Muscle of leg (tissue), 11 donors: ENCODE results near the gene CXCL12. TPM values are rescaled to one million over a fixed set of nuclear protein-coding genes. Genes with fewer than 3 reads are reported as not detected.

Source experiments
- DNase-seq: peaks from one replicate; pipeline ENCODE4 v3.0.0; 2013
- H3K27ac ChIP-seq: one replicate; pipeline ENCODE4 v1.5.1; 2013; ENCODE audit warnings: mild to moderate bottlenecking, low read length, control low read depth
- H3K27me3 ChIP-seq: one replicate; pipeline ENCODE4 v1.6.1; 2013; ENCODE audit warnings: low read length; ENCODE audit not compliant: control insufficient read depth, insufficient read depth
- H3K36me3 ChIP-seq: one replicate; pipeline ENCODE4 v1.6.1; 2013; ENCODE audit warnings: low read length; ENCODE audit not compliant: control insufficient read depth, insufficient read depth
- H3K4me1 ChIP-seq: one replicate; pipeline ENCODE4 v1.6.1; 2013; ENCODE audit warnings: low read length; ENCODE audit not compliant: control insufficient read depth, insufficient read depth
- H3K4me3 ChIP-seq: one replicate; pipeline ENCODE4 v1.5.1; 2013; ENCODE audit warnings: low read length, control low read depth
- H3K9me3 ChIP-seq: replicated peaks from 2 replicates; pipeline ENCODE4 v1.6.1; 2013; ENCODE audit warnings: low read depth, low read length; ENCODE audit not compliant: control insufficient read depth
- WGBS: methylation state at CpG from one replicate; pipeline ENCODE4 v1.1.5; 2013; ENCODE audit warnings: missing lambda C conversion rate; ENCODE audit not compliant: insufficient coverage; 5-methylcytosine and 5-hydroxymethylcytosine counted together
- polyA plus RNA-seq, 8 donors: library from polyadenylated mRNA; unstranded; fragments of 120-200 nt; gene quantifications; one replicate each; pipeline versions ENCODE4 v1.2.1 to v1.2.3, GENCODE V29; 2013; ENCODE audit warnings: inconsistent platforms in 1 of 8, low replicate concordance in 1 of 8; ENCODE audit not compliant: insufficient read length in 8 of 8, insufficient read depth in 1 of 8
- total RNA-seq: library from RNA; stranded (reverse); fragments of 120-200 nt; gene quantifications from one replicate; pipeline ENCODE4 v1.2.4, GENCODE V29; 2013

Gene CXCL12
- total and polyA plus RNA-seq, 9 donors: 126 to 360 (median 266) TPM

DNA sequence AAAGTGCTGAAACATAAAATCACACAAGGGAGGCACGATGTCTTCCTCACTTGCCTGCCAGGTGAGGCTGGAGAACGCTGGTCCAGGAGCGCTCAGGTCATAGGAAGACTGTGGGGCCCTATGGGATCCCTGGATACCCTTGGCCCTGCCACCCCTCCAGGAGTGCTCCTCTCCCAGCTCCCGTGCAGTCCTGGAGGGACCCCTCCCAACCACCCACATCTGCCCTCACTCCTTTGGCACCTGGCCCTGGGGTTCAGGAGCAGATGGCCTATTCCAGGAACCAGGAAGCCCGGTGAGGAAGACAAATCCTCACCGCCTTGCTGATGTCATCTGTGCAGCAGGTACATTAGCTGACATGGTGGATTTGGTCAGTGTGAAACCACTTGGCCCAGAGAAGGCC lies 3.7 kb upstream of the CXCL12 start:
- Histone ChIP-seq H3K27ac (no peak overlapping the region), H3K4me3 (no peak overlapping the region), H3K4me1 (peaks cover 25% of the 10 kb centered on the region), H3K9me3 (no peaks in the 10 kb centered on the region), H3K27me3 (peaks cover 18% of the 10 kb centered on the region), H3K36me3 (no peaks in the 10 kb centered on the region)
- WGBS: 86% methylated on average over 6 of the region's 6 CpGs
- DNase-seq: no peak

DNA sequence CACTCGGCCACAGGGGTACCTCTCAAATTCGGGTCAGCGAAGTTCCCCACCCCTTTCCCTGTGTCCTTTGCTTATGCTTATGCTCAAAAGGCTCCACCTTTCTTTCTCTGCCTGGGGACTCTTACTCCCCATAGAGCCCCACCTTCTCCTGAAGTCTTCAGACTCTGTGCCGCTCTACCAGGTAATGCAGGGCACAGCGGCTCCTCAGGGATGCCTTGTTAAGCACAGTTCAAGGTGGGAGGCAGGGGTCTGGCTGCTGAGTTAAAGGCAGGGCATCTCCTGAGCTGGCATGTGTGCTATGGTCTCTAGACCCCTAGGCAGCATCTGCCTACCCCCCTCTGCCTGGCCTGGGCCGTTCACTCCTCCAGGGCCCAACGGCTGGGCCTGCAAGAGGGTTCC lies 3.0 kb upstream of the CXCL12 start:
- 96% methylated on average over 5 of the region's 7 CpGs for WGBS

DNA sequence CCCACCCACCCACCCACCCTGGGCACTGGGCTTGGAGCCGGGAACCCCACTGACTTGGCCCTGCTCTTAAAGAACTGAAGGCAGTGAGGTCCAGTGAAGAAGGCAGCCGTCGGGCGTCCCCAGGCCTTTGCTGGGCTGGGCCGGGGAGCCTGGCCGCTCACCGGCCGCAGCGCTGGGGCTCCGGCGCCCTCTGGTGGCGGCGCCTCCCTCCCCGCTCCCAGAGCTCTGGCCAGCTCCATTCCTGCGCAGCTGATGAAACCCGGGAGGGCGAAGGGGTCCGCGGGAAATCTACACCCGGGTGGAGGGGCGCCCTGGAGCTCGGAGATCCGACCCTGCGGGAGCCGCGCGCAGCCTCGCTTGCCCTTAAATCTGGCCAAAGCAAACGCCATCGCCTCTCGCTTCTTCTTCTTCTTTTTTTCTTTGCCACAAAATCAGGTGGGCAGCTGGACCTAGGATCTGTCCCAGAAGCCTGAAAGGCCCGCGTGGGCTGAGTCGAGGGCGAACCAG lies 1.7 kb upstream of the CXCL12 start:
- H3K36me3 ChIP-seq: no peaks in the 10 kb centered on the region
- H3K27me3 ChIP-seq: peaks cover 11% of the 10 kb centered on the region
- H3K27ac ChIP-seq: no peak overlapping the region
- no peak overlapping the region for H3K4me3 ChIP-seq
- peaks cover 42% of the 10 kb centered on the region for H3K4me1 ChIP-seq
- peak; percentile 85 for DNase-seq
- whole genome bisulfite sequencing: 2% methylated on average over 34 of the region's 35 CpGs
- no peaks in the 10 kb centered on the region for H3K9me3 ChIP-seq

More for the DNA sequence above, 3.0 kb upstream of the CXCL12 start:
- DNase-seq: no peak
- no peak overlapping the region for H3K27ac ChIP-seq
- H3K4me3 ChIP-seq: no peak overlapping the region
- H3K9me3 ChIP-seq: no peaks in the 10 kb centered on the region
- peaks cover 32% of the 10 kb centered on the region for H3K4me1 ChIP-seq
- no peaks in the 10 kb centered on the region for H3K36me3 ChIP-seq
- peaks cover 18% of the 10 kb centered on the region for H3K27me3 ChIP-seq

DNA sequence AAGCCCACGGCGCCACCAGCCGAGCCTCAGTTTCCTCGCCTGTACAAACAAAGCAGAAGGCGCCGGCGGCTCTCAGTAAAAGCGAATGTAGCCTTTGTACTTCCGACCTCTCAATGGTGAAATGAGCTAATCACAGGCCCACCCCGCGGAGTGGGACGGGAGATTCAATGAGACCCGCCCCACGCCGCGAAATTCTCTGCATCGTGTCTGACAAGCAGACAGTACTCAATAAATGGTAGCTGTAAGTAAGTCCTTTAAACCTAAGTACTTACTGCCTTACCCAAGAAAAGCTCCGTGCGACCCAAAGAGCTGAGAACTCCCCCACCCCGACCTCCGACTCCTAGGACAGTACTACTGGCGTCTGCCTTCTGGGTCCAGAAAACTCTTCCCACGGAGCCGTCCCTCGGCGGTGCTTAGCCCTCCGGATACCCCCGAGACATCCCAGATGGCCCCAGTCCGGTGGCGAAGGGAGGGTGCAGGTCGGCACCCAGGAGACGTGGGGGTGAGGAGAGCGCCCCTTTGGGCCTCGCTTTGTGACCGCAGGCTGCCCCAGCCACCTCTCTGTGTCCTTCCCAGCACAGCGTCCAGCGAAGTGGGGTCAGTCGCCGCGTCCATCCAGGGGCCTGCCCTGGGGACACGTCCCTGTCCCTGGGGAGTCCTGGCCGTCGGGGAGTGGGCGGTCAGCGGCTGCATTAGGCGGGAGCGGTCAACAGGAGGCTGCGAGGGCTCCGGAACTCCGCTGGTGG lies 972 bp upstream of the CXCL12 start:
- Histone ChIP-seq H3K4me1 (peaks cover 46% of the 10 kb centered on the region), H3K36me3 (peaks cover under 1% of the 10 kb centered on the region), H3K9me3 (no peaks in the 10 kb centered on the region), H3K4me3 (peak overlapping the region; percentile 55), H3K27me3 (peaks cover 11% of the 10 kb centered on the region), H3K27ac (peak overlapping the region; percentile 71)
- DNase-seq: peak; percentile 65
- WGBS: 28% methylated on average over 36 of the region's 50 CpGs

DNA sequence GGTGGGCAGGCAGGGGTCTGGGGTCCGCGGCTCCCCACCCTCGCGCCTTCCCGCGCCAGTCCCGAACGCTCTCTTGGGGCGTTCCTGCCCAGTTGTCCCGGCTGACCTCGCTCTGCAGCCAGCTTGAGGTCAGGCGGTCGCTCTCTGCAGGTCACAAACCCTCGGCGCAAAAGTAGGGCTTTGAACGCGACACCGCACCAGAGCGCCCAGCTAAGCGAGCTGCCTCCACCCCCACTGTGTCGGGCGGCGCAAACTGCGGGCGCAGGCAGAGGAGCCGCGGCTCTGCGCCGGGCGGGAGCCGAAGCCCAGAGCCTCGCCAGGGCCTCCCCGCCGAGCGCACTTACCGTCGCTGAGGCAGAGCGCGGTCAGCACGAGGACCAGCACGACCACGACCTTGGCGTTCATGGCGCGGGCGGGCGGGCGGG lies 284 bp downstream of the CXCL12 start:
- Histone ChIP-seq H3K4me3 (peak overlapping the region; percentile 91), H3K4me1 (peaks cover 54% of the 10 kb centered on the region), H3K9me3 (no peaks in the 10 kb centered on the region), H3K27ac (peak overlapping the region; percentile 76), H3K27me3 (peaks cover 11% of the 10 kb centered on the region), H3K36me3 (peaks cover 11% of the 10 kb centered on the region)
- no peak for DNase-seq
- under 1% methylated on average over 43 of the region's 48 CpGs for WGBS

DNA sequence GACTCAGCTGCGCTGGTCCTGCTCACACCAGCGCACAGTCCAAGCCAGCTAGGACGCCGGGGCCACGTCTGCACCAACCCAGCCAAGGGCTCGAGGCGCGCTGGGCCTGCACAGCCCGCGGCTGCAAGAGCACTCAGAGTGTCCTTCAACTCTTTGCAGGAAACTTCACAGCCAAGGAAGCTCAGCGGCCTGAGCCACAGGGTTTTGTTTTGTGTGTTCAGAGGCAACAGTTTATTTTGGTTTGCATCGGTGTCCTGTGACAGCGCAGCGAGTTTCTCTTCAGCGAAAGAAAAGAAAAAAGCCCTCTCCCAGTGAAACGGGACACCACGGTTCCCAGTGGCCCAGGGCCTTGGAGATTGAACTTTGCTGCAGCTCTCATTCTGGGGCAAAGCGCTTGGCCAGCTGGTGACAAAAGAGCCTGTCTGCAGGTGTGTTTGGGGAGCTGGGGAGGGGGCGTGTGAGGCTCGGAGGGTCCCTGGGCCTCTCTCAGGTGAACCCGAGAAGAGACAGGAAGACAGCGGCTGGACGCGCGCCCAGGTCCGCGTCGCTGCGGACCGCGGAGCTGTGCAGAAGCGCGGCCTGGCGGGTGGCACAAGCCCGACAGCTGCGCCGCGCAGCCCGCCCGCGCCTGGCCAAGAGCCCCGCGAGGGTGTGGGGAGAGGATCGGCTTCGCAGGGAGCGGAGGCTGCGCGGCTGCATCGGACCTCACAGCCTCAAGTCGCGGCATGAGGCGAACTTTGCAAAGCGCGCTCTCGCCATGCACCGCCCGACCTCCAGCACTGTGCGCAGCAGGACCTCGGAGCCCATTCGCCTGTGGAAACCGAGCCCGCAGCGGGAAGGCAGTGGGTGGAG lies 922 bp downstream of the CXCL12 start:
- Histone ChIP-seq H3K4me1 (peaks cover 52% of the 10 kb centered on the region), H3K4me3 (peak overlapping the region; percentile 91), H3K27me3 (peaks cover 11% of the 10 kb centered on the region), H3K27ac (peak overlapping the region; percentile 76), H3K9me3 (no peaks in the 10 kb centered on the region), H3K36me3 (peaks cover 17% of the 10 kb centered on the region)
- under 1% methylated on average over 60 of the region's 63 CpGs for WGBS
- DNase-seq: peak; percentile 78

DNA sequence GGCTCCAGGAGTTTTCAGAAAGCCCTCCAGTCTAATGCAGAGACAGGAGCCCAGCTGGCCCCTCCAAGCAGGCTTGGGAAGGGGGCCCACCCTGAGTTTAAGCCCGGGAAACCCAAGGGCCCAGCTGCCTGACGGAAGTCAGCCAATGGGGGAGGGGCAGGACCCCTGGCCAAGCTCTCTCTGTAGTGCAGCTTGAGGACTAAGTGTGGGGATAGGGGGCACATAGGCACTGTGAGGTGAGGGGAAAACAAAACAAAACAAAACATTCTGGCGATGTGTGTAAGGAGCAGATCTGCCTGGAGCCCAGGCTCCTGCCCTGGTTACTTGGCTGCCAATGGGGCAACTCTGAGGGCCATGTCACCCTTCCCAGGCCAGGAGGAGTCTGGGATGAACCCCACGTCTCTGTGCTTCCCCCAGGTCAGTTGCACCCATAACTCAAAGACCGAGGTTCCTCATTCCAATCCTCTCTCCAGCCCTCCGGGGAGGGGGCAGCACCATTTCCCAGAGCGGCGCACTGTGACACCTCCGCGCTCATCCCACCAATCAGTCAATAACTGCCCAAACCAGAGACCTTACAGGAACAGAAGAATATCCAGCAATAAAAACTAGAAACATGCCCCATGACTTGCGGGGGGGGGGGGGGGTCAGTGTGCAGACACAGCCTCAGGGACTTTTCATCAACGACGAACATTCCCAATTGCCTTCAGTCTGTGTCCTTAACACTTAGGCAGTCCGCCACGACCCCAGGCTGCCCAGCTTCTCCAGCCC lies 1.7 kb downstream of the CXCL12 start:
- Histone ChIP-seq H3K4me3 (peak overlapping the region; percentile 91), H3K9me3 (no peaks in the 10 kb centered on the region), H3K27me3 (peaks cover 11% of the 10 kb centered on the region), H3K36me3 (peaks cover 26% of the 10 kb centered on the region), H3K27ac (peak overlapping the region; percentile 76), H3K4me1 (peaks cover 48% of the 10 kb centered on the region)
- WGBS: 2% methylated on average over 8 of the region's 15 CpGs
- peak; percentile 58 for DNase-seq

DNA sequence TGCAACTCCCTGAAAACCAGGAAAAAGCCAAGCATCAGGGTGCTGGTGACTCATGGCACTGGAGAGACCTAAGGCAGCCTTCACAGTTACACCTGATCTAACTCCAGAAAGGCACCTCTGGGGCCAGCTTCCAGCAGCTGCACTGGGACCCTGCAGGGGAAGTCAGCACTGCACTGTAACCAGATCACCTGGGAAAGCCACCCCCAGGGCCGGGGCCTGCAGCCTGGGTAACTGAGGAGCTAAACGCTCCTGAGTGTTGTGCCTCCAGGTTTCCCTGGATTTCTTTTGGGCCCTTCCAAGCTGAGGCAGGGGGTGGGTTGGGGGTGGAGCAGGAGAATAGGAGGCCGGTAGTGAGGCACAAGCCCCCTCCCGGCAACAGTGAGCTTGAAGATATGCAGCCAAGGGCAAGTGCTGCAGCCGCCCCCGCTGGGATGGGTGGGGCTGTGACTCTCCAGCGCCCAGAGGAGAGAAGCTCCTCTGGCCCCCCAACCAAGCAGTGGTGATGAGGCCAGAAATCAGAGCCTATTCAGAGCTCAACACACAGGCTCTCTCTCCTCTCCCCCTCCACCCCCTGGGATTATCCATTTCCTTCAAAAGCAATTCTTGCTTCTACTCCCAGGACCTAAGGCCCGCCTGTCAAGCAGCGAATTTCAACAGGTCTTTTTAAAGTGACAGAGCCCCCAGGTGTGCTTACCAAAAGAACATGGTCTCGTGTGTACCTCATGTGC lies 2.6 kb downstream of the CXCL12 start:
- H3K36me3 ChIP-seq: peaks cover 34% of the 10 kb centered on the region
- 15% methylated on average over 8 of the region's 10 CpGs for WGBS
- peaks cover 54% of the 10 kb centered on the region for H3K4me1 ChIP-seq
- DNase-seq: peak; percentile 72
- peaks cover 11% of the 10 kb centered on the region for H3K27me3 ChIP-seq
- peak overlapping the region; percentile 91 for H3K4me3 ChIP-seq
- peak overlapping the region; percentile 76 for H3K27ac ChIP-seq
- H3K9me3 ChIP-seq: no peaks in the 10 kb centered on the region

DNA sequence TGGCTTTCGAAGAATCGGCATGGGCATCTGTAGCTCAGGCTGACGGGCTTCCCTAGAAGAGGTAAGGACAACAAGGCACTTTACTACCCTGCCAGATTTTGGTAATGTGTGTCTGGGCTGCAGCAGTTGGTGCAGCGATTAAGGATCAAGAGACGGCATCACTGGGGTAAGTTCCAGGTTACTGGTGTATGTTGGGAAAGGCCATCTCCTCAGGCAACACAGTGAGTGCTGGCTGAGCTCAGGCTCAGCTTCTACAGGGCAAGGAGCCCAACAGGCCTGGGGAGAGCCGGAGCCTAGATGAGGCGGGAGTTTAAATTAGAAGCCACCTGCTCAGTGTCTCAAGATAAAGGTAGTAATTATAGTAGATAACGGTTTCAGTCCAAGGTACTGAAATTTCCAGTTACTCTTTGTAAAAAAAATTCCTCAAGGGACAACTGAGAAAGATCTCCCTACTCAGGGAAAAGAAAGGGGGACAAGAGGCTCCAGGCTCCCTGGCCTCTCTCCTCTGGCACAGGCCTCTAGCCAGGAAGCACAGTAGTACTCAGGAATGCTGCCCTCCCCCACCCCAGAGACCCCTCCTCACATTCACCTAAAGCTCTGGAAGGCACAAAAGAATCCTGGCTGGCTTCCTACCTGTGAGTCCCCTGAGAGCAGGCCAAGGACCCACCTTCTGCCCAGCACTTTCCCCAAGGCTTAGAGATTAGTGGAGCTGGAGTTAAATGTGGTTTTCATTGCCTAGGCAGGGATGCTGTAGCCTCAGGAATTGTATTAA lies 3.9 kb downstream of the CXCL12 start:
- H3K4me1 ChIP-seq: peaks cover 59% of the 10 kb centered on the region
- no peak overlapping the region for H3K4me3 ChIP-seq
- 95% methylated on average over 5 of the region's 8 CpGs for WGBS
- peaks cover 41% of the 10 kb centered on the region for H3K36me3 ChIP-seq
- H3K9me3 ChIP-seq: no peaks in the 10 kb centered on the region
- H3K27me3 ChIP-seq: peaks cover 8% of the 10 kb centered on the region
- DNase-seq: no peak
- H3K27ac ChIP-seq: no peak overlapping the region
